GM18858 (cell line): Measurements from ENCODE around the gene NFKB1.
"Not testable (repeated sequence)": the region's sequence is repeated elsewhere in the genome, so short reads cannot be mapped to it uniquely, and the experiment has no call there.

Experiments used
- ATAC-seq: cut with Tn5 transposase; IDR thresholded peaks from one replicate; pipeline ENCODE4 v1.9.1; 2021; ENCODE audit not compliant: unreplicated experiment

The NFKB1 gene

GRCh38 chr4:102593147-102593546 lies 92.0 kb downstream of the NFKB1 start:
- no peak for ATAC-seq

GRCh38 chr4:102594000-102594399 lies 92.8 kb downstream of the NFKB1 start:
- ATAC-seq = no peak

- no peak for ATAC-seq
Measured at GRCh38 chr4:102596532-102596931, 95.4 kb downstream of the NFKB1 start.

GRCh38 chr4:102598086-102598761 lies 97.1 kb downstream of the NFKB1 start:
- ATAC-seq = peak; percentile 68

- peak; percentile 5 for ATAC-seq
Measured at GRCh38 chr4:102598762-102599374, 97.7 kb downstream of the NFKB1 start.

GRCh38 chr4:102599455-102599854 lies 98.3 kb downstream of the NFKB1 start:
- no peak for ATAC-seq

- no peak for ATAC-seq
Measured at GRCh38 chr4:102599886-102600285, 98.7 kb downstream of the NFKB1 start.

GRCh38 chr4:102600689-102601088 lies 99.5 kb downstream of the NFKB1 start:
- no peak for ATAC-seq

GRCh38 chr4:102601586-102602227 lies 100.5 kb downstream of the NFKB1 start:
- no peak for ATAC-seq

GRCh38 chr4:102604222-102604940 lies 103.2 kb downstream of the NFKB1 start:
- ATAC-seq = no peak

- no peak for ATAC-seq
Measured at GRCh38 chr4:102606261-102606660, 105.1 kb downstream of the NFKB1 start.

GRCh38 chr4:102606846-102607450 lies 105.8 kb downstream of the NFKB1 start:
- no peak for ATAC-seq

GRCh38 chr4:102608190-102608589 lies 107.0 kb downstream of the NFKB1 start:
- ATAC-seq = no peak

GRCh38 chr4:102610007-102610406 lies 108.8 kb downstream of the NFKB1 start:
- no peak for ATAC-seq

GRCh38 chr4:102610476-102610875 lies 109.3 kb downstream of the NFKB1 start:
- no peak for ATAC-seq

GRCh38 chr4:102612210-102612609 lies 111.1 kb downstream of the NFKB1 start:
- no peak for ATAC-seq

- ATAC-seq = peak; percentile 55
Measured at GRCh38 chr4:102612824-102613366, 111.7 kb downstream of the NFKB1 start.

GRCh38 chr4:102614801-102615200 lies 113.6 kb downstream of the NFKB1 start:
- no peak for ATAC-seq

GRCh38 chr4:102616636-102617035 lies 115.5 kb downstream of the NFKB1 start:
- ATAC-seq = no peak

GRCh38 chr4:102619021-102619420 lies 117.9 kb downstream of the NFKB1 start:
- ATAC-seq = not testable (repeated sequence)
